HG02588 (cell line): Measurements from ENCODE around the gene PTPN1.
"Not testable (repeated sequence)": the region's sequence is repeated elsewhere in the genome, so short reads cannot be mapped to it uniquely, and the experiment has no call there.

Experiments used
- ATAC-seq: cut with Tn5 transposase; IDR thresholded peaks from one replicate; pipeline ENCODE4 v1.9.1; 2021; ENCODE audit warnings: mild to moderate bottlenecking, moderate library complexity; ENCODE audit not compliant: unreplicated experiment

The PTPN1 gene

DNA sequence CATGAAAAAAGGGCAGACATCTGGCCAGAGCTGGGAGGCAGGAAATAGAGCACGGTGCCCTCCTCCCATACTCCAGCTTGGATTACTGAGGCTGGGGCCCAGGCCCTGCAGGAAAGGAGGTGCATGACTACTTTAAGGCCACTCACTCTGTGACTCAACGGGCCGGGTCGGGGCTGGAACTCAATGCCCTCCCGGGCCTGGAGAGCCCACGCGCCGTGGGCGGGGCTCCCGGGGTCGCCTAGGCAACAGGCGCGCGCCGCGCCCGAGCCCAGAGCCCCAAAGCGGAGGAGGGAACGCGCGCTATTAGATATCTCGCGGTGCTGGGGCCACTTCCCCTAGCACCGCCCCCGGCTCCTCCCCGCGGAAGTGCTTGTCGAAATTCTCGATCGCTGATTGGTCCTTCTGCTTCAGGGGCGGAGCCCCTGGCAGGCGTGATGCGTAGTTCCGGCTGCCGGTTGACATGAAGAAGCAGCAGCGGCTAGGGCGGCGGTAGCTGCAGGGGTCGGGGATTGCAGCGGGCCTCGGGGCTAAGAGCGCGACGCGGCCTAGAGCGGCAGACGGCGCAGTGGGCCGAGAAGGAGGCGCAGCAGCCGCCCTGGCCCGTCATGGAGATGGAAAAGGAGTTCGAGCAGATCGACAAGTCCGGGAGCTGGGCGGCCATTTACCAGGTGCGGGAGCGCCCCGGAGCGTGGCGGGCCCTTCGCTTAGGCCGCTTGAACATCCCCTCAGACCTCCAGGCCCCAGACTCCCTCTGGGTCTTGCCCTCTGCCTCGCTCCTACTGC, at the start of gene PTPN1:
Gene PTPN1 (plus strand): TSS at position 461 of the 783 bp plus-strand sequence. CDS start 145 bp downstream, at position 606.
- peak; percentile 84 for ATAC-seq

DNA sequence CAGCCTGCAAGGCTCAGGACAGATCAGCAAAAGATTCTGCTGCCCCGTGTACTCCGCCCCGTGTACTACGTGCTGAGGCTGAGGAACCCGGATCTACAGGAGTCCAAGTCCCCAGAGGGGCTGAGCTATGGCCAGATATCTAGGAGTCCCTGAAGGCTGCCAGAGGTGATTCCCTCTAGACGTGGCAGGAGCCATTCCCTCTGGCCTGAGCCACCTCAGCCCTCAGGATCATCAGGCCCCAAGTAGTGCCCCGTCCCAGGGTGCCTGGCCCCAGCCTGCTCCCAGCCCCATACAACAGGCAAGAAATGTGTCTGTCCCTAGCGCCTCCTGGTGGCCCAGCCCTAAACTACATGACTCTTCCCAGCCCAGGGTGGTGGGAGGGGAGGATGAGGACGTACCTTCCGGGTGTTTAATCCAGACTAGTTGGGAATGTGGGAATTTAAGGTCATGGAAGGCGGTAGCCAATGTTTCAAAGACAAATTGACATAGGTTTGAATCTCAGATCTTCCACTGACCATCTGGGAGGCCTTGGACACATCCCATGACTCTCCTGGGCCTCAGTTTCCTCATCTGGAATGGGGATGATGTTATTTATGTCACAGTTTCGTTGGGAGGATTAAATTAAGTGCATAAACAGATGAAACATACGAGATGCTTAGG, 49.4 kb upstream of the PTPN1 start:
- ATAC-seq, result peak; percentile 55

DNA sequence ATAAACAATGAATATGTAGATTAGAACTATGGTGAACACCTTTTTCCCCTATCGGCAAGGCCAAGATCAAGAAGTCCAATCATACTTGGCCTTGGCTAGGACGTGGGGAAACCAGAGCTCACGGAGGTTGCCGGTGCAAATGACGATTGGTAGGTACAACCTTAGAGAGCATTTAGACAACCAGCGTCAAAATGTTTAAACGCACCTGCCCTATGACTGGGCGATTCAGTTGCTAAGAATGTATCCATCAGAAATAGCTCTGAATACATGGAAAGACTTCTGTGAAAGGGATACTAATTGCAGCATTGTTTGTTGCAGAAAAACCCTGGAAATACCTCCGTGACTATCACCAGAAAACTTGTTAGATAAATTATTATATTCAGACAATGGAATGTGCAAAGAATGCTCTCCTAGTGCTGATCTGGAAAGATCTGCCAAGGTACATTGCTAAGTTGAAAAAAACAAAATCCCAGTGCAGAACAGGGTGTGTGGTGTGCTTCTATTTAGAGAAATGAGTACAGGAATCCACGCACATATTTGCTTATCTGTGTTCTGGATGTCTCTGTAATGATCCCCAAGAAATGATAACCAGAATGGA, 48.0 kb upstream of the PTPN1 start:
- ATAC-seq, result no peak

DNA sequence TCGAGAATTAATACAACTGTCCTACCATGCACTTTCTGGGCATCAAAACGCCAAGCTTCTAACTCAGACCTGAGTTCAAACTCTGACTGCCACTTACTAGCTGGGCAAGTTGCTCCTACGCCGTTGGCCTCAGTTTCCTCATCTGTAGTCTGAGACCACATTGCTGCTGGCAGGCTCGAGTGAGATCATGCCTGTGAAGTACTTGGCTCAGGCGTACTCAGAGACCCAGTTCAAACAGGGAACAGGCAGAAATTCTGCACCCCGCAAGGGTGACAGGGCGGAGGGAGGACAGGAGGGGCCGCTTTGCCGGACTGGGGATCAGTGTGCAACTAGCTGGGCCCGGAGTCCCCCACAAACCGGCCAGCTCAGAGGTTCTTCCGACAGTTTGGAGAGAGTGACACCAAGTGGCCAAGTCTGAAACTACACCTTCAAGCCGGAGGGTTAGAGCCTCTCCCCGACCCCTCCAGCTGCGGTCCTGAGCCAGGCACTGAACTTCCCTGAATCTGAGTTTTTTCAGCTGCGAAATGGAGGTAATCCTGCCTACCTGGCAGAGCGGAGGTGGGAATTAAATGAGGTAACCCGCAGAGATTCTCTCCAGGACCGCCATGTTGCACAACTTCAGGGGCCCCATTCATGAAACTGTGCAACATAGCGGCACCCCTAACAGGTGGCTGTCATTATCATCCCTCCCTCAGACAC, 46.0 kb upstream of the PTPN1 start:
- no peak for ATAC-seq

GRCh38 chr20:50464725-50465650, 45.2 kb upstream of the PTPN1 start:
- no peak for ATAC-seq

- ATAC-seq, result no peak
These were observed 43.0 kb upstream of the PTPN1 start for GRCh38 chr20:50467174-50467573.

DNA sequence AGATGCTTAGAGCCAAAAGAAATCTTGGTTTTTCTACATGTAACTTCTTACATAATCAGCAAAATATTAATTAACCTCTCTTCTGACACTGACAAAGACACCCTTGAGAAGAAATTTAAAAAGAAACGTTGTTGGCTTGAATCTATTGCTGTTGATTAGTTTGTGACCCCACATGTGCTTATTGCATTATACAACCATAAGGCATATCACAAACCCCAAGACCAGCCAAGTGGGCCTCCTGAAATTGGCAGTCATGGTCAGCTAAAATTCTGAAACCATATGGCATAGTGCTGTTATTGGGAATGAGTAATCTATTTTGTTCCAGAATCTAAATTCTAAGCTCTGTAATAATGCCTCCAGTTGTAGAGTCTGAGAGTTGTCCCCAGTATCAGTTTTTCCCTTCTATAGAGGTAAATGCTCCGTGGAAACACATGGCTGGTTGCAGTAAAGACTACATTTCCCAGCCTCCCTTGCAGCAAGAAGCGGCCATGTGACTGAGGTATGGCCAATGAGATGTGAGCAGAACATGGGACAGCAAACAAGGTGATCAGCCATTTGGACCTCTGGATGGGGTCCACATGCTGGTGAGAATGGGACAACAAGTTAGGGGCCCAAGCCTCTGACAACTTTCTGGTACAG, 42.3 kb upstream of the PTPN1 start:
- no peak for ATAC-seq

DNA sequence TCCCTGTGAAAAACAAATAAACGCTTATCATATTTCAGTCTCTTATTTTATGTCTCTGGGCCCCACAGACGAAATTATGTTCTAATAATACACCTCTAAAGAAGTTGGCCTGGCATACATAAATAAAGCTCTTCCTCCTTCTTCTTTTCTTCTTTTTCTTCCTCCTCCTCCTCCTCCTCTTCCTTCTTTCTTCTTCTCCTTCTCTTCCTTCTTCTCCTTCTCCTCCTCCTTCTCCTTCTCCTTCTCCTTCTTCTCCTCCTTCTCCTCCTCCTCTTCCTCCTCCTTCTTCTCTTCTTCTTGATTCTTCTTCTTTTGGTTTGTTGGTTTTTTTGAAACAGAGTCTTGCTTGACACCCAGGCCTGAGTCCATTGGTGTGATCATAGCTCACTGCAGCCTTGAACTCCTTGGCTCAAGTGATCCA, 41.8 kb upstream of the PTPN1 start:
- ATAC-seq, result no peak

GRCh38 chr20:50469176-50469723, 40.9 kb upstream of the PTPN1 start:
- ATAC-seq, result no peak

- no peak for ATAC-seq
These were observed 40.4 kb upstream of the PTPN1 start for GRCh38 chr20:50469796-50470195.

DNA sequence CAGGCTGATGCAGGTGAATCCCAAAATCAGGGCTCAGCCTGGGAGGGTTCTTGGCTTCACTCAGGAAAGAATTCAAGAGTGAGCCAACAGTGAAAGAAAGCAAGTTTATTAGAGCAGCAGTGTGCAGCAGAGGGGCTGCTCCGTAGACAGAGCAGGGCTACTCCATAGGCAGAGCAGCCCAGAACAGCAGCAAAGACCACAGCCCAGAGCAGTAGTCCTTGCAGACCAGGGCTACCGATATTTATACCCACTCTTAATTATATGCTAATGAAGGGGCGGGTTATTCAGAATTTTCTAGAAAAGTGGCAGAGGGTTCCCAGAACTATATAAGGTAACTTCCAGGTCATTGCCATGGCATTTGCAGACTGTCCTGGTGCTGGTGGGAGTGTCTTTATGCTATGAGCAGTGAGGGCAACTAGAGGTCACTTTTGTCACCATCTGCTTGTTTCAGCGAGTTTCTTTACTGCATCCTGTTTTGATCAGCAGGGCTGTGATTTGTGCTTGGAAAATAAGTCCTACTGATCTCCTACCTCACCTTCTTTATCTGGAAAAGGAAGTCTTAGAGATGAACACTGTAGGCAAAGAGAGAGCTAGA, 39.8 kb upstream of the PTPN1 start:
- ATAC-seq, result no peak

DNA sequence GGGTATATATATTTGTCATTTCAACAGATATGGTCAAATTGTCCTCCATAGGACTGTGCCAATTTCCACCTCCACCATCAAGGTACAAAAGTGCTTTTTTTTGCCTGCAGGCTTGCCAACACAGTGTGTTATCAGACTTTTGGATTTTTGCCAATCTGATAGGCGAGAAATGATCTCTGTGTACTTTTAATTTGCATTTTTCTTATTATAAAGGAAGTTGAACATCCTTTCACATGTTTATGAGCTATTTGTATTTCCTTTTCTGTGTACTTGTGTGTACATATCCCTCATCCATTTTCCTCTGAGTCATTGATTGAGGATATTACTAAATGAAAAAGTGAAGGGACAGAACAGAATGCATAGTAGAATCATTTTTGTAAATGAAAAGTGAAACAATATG, 39.0 kb upstream of the PTPN1 start:
- no peak for ATAC-seq

- ATAC-seq, result no peak
These were observed 37.2 kb upstream of the PTPN1 start for GRCh38 chr20:50472693-50473664.

DNA sequence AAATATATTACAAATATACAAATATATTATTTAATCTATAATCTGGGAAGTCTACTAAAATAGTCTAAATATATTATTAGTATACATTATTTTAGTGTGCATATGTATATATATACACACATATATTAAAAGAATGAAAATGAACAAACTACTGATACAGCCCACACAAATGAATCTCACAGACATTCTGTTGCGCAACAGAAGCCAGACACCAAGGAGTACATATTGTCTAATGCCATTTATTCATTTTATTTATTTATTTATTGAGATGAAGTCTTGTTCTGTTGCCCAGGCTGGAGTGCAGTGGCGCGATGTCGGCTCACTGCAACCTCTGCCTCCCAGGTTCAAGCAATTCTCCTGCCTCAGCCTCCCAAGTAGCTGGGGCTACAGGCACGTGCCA, 35.8 kb upstream of the PTPN1 start:
- not testable (repeated sequence) for ATAC-seq

GRCh38 chr20:50475681-50476292, 34.4 kb upstream of the PTPN1 start:
- no peak for ATAC-seq

DNA sequence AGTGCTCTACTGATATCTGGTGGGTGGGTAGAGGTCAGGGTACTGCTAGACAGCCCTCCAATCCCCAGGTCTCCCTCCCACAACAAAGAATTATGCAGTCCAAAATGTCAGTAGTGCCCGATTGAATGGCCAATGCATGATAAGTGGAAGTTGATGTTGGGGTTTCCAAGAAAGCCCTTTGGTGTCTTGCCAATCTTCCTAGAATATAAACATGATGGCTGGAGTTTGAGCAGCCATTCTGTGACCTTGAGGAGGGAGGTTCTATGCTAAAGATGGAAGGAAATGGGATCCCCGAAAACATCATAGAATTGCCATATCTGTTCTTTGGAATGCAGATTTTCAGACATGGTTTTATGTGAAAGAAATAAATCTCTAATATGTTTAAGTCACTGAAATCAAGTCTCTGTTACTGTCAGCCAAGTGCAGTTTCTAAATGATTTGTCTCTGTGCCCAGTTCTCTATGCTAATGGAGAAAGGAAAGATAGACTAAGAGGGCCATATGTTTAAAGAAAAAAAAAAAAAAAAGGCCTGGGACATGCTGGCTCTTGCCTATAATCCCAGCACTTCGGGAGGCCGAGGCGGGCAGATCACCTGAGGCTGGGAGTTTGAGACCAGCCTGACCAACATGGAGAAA, 32.8 kb upstream of the PTPN1 start:
- ATAC-seq, result no peak
